OCI-LY7 (cell line): ENCODE results near the gene CLP1.

Source experiments
- EZH2phosphoT487 ChIP-seq: fragments of 200-600 bp; sonication (generic); IDR thresholded peaks from 2 replicates; pipeline ENCODE4 v1.6.1; 2018; ENCODE audit warnings: low read depth, borderline replicate concordance, mild to moderate bottlenecking, mixed run types, antibody characterized with exemption, low read length, moderate library complexity, mixed read lengths
- TF ChIP-seq, protein P1 (sequence below): fragments of 200-600 bp; sonication (generic); conservative IDR thresholded peaks from 2 replicates; pipeline ENCODE4 v1.5.1; 2014; ENCODE audit warnings: mild to moderate bottlenecking, antibody characterized with exemption, low read length, moderate library complexity, mixed read lengths

DNA sequence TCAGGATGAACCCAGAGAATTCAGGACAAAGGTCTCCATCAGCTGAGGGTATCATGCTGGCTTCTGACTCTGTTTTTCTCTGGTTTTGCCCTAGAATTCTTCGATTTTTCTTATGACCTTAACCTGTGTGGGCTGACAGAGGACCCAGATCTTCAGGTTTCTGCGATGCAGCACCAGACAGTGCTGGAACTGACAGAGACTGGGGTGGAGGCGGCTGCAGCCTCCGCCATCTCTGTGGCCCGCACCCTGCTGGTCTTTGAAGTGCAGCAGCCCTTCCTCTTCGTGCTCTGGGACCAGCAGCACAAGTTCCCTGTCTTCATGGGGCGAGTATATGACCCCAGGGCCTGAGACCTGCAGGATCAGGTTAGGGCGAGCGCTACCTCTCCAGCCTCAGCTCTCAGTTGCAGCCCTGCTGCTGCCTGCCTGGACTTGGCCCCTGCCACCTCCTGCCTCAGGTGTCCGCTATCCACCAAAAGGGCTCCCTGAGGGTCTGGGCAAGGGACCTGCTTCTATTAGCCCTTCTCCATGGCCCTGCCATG lies 43.3 kb upstream of the CLP1 start:
- TF ChIP-seq, protein P1, sequence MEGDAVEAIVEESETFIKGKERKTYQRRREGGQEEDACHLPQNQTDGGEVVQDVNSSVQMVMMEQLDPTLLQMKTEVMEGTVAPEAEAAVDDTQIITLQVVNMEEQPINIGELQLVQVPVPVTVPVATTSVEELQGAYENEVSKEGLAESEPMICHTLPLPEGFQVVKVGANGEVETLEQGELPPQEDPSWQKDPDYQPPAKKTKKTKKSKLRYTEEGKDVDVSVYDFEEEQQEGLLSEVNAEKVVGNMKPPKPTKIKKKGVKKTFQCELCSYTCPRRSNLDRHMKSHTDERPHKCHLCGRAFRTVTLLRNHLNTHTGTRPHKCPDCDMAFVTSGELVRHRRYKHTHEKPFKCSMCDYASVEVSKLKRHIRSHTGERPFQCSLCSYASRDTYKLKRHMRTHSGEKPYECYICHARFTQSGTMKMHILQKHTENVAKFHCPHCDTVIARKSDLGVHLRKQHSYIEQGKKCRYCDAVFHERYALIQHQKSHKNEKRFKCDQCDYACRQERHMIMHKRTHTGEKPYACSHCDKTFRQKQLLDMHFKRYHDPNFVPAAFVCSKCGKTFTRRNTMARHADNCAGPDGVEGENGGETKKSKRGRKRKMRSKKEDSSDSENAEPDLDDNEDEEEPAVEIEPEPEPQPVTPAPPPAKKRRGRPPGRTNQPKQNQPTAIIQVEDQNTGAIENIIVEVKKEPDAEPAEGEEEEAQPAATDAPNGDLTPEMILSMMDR = no peak
- no peak for TF ChIP-seq EZH2phosphoT487
